Activated CD8-positive, alpha-beta T cell treated with anti-CD3 and anti-CD28 coated beads for 36 hours (primary cell): ENCODE data around the gene PRPF39. TPM values are rescaled to one million over a fixed set of nuclear protein-coding genes. Genes with fewer than 3 reads are reported as not detected.

Experiments used
- ATAC-seq: fragments of 200-7000 bp; cut with Tn5 transposase; one replicate; pipeline ENCODE4 v1.10.0; 2021; ENCODE audit warnings: mild to moderate bottlenecking, moderate library complexity
- CTCF ChIA-PET: fragments of 350-600 bp; sonication (Branson Sonifier 250); formaldehyde crosslinking; loops from one replicate; lab custom pipeline; 2021; ENCODE audit warnings: antibody characterized with exemption; lab: Charles Lee
- POLR2A ChIA-PET: fragments of 350-600 bp; sonication (Branson Sonifier 250); formaldehyde crosslinking; loops from one replicate; lab custom pipeline; 2021; ENCODE audit warnings: antibody characterized with exemption; lab: Charles Lee
- DNase-seq: peaks from one replicate; pipeline ENCODE4 v3.0.0-alpha.2; 2020
- H3K27ac Mint-ChIP-seq: one replicate; pipeline ENCODE4 v1.8.0; 2021; ENCODE audit warnings: mild to moderate bottlenecking, mixed read lengths
- H3K27me3 Mint-ChIP-seq: one replicate; pipeline ENCODE4 v1.8.0; 2021; ENCODE audit warnings: mixed read lengths
- H3K36me3 Mint-ChIP-seq: one replicate; pipeline ENCODE4 v1.8.0; 2021; ENCODE audit warnings: low read depth, mixed read lengths
- H3K4me1 Mint-ChIP-seq: one replicate; pipeline ENCODE4 v1.8.0; 2021; ENCODE audit warnings: low read depth, mixed read lengths
- H3K4me3 Mint-ChIP-seq: one replicate; pipeline ENCODE4 v1.8.0; 2021; ENCODE audit warnings: mild to moderate bottlenecking, moderate library complexity, mixed read lengths
- H3K9me3 Mint-ChIP-seq: one replicate; pipeline ENCODE4 v1.8.0; 2021; ENCODE audit warnings: mixed read lengths
- intact Hi-C: fragments of 100-400 bp; cut with micrococcal nuclease; formaldehyde crosslinking; loops from one replicate; pipeline ENCODE4 v1.10.0; 2022
- total RNA-seq, 2 experiments: library from RNA; stranded (reverse); gene quantifications; one replicate each; pipeline ENCODE4 v1.2.3, GENCODE V29; 2021
- TF ChIP-seq, protein P1 (sequence below): fragments of 200-600 bp; IDR thresholded peaks from one replicate; pipeline ENCODE4 v1.8.0; 2022; ENCODE audit warnings: antibody characterized with exemption, mild to moderate bottlenecking

The PRPF39 gene
- total RNA-seq, 2 experiments from 2014 or later, result 45.7 to 48.3 TPM

DNA sequence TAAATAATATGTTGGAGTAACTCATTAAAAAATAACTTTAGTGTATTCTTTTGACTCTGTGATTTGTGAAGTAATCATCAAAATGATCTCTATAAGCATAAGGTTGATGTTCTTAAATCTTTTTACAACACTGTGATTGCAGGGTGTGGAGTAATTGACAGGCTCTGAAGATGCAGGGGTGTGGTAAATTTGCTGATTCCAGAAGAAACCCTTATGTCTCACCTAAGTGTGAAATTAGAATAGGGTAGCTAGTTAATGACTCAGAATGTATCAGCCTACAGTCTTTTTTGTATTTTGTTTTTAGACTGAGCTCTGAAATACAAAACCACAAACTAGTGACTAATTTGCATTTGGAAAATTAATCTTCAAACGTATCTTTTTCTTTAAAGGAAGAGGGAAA is 5.9 kb downstream of the PRPF39 start:
- TF ChIP-seq, protein P1, sequence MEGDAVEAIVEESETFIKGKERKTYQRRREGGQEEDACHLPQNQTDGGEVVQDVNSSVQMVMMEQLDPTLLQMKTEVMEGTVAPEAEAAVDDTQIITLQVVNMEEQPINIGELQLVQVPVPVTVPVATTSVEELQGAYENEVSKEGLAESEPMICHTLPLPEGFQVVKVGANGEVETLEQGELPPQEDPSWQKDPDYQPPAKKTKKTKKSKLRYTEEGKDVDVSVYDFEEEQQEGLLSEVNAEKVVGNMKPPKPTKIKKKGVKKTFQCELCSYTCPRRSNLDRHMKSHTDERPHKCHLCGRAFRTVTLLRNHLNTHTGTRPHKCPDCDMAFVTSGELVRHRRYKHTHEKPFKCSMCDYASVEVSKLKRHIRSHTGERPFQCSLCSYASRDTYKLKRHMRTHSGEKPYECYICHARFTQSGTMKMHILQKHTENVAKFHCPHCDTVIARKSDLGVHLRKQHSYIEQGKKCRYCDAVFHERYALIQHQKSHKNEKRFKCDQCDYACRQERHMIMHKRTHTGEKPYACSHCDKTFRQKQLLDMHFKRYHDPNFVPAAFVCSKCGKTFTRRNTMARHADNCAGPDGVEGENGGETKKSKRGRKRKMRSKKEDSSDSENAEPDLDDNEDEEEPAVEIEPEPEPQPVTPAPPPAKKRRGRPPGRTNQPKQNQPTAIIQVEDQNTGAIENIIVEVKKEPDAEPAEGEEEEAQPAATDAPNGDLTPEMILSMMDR, result no peak
- Mint-ChIP-seq H3K4me1 (peaks cover 74% of the 10 kb centered on the region), H3K36me3 (peaks cover 30% of the 10 kb centered on the region), H3K27me3 (no peaks in the 10 kb centered on the region), H3K9me3 (no peaks in the 10 kb centered on the region), H3K27ac (peak overlapping the region; percentile 89), H3K4me3 (peak overlapping the region; percentile 24)
- ChIA-PET CTCF (no interaction called here), POLR2A (interaction anchor here (0.6 to 1.1 kb wide), 3 partner anchors 41 to 128 kb away, joined by 3 to 5 read pairs (median 4); partner anchors contain the start of genes FKBP3, KLHL28 and TOGARAM1)
- DNase-seq (peak; percentile 27), ATAC-seq (peak; percentile 98)
- intact Hi-C loops, result loop anchor here (2.0 to 10.0 kb wide), 3 partner anchors 45 to 195 kb away; partner anchors contain the start of genes FANCM, FKBP3, KLHL28 and TOGARAM1

GRCh38 chr14:45091710-45092109 is 7.8 kb downstream of the PRPF39 start:
- DNase-seq (no peak), ATAC-seq (no peak)
- TF ChIP-seq, protein P1, result no peak
- Mint-ChIP-seq H3K4me1 (peaks cover 64% of the 10 kb centered on the region), H3K27me3 (no peaks in the 10 kb centered on the region), H3K9me3 (no peaks in the 10 kb centered on the region), H3K27ac (no peak overlapping the region), H3K36me3 (peaks cover 36% of the 10 kb centered on the region), H3K4me3 (no peak overlapping the region)
- ChIA-PET POLR2A (no interaction called here), CTCF (no interaction called here)
- intact Hi-C loops, result loop anchor here (2.0 kb wide), 1 partner anchor 43 kb away; the partner anchor contains the start of genes FANCM and FKBP3

- POLR2A ChIA-PET, result interaction anchor here (0.5 kb wide), 1 partner anchor 42 kb away, joined by 3 read pairs; no protein-coding TSS in a partner anchor
- CTCF ChIA-PET, result interaction anchor here (1.1 kb wide), 1 partner anchor 158 kb away, joined by 3 read pairs; no protein-coding TSS in a partner anchor
- TF ChIP-seq, protein P1, result no peak
Measured at GRCh38 chr14:45094275-45094674, 10.4 kb downstream of the PRPF39 start.

GRCh38 chr14:45095143-45095542 is 11.2 kb downstream of the PRPF39 start:
- intact Hi-C loops, result no loop called here
- CTCF ChIA-PET, result interaction anchor here (1.5 kb wide), 1 partner anchor 10 kb away, joined by 4 read pairs; no protein-coding TSS in a partner anchor
- Mint-ChIP-seq H3K4me3 (no peak overlapping the region), H3K4me1 (peaks cover 35% of the 10 kb centered on the region), H3K27ac (no peak overlapping the region), H3K9me3 (no peaks in the 10 kb centered on the region), H3K27me3 (no peaks in the 10 kb centered on the region), H3K36me3 (peaks cover 53% of the 10 kb centered on the region)
- TF ChIP-seq, protein P1, result no peak
- POLR2A ChIA-PET, result interaction anchor here (0.9 kb wide), 1 partner anchor 30 kb away, joined by 3 read pairs; no protein-coding TSS in a partner anchor
- DNase-seq (no peak), ATAC-seq (no peak)

More at GRCh38 chr14:45094275-45094674, 10.4 kb downstream of the PRPF39 start:
- no peaks in the 10 kb centered on the region for H3K27me3 Mint-ChIP-seq
- H3K36me3 Mint-ChIP-seq, result peaks cover 51% of the 10 kb centered on the region
- intact Hi-C loops, result no loop called here
- H3K27ac Mint-ChIP-seq, result no peak overlapping the region
- H3K4me3 Mint-ChIP-seq, result no peak overlapping the region
- peaks cover 43% of the 10 kb centered on the region for H3K4me1 Mint-ChIP-seq
- DNase-seq (no peak), ATAC-seq (no peak)
- no peaks in the 10 kb centered on the region for H3K9me3 Mint-ChIP-seq

DNA sequence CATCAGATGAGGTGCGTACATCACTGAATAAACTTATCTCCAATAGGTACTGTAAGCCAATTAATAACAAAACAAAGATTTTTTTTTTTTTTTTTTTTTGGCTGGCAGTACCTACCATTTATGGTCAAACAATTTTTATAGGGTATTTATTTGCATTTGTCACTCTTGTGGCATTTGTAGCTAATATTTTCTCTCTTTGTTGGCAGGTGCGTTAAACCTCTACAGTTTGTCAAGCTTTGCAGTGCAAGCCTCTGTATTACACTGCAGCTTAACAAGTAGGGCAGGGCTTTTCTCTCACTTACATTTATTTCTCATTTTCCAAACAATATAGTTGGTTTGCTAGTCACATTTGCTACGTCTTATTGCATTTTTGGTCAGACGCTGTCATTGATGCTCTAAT is 12.3 kb downstream of the PRPF39 start:
- H3K27ac Mint-ChIP-seq, result no peak overlapping the region
- H3K9me3 Mint-ChIP-seq, result no peaks in the 10 kb centered on the region
- H3K27me3 Mint-ChIP-seq, result no peaks in the 10 kb centered on the region
- TF ChIP-seq, protein P1, result no peak
- no peak for ATAC-seq
- ChIA-PET CTCF (interaction anchor here (1.5 kb wide), 1 partner anchor 9 kb away, joined by 4 read pairs; no protein-coding TSS in a partner anchor), POLR2A (interaction anchor here (1.3 kb wide), 1 partner anchor 12 kb away, joined by 3 read pairs; no protein-coding TSS in a partner anchor)
- DNase-seq, result no peak
- intact Hi-C loops, result no loop called here
- H3K4me3 Mint-ChIP-seq, result no peak overlapping the region
- H3K4me1 Mint-ChIP-seq, result peaks cover 24% of the 10 kb centered on the region
- peaks cover 53% of the 10 kb centered on the region for H3K36me3 Mint-ChIP-seq
